ENCODE results near the gene GABBR2. TPM values are rescaled to one million over a fixed set of nuclear protein-coding genes. Genes with fewer than 3 reads are reported as not detected.

Gene GABBR2
- total RNA-seq, 1 donor from 2014 or later = not detected

- Mint-ChIP-seq H3K4me3 (ENCODE audit: unreplicated experiment) (no peak overlapping the region), H3K36me3 (ENCODE audit: unreplicated experiment) (no peaks in the 10 kb centered on the region), H3K9me3 (ENCODE audit: unreplicated experiment) (no peaks in the 10 kb centered on the region), H3K4me1 (ENCODE audit: unreplicated experiment) (no peaks in the 10 kb centered on the region), H3K27me3 (ENCODE audit: unreplicated experiment) (peaks cover 20% of the 10 kb centered on the region), H3K27ac (ENCODE audit: unreplicated experiment) (no peak overlapping the region)
- DNase-seq (ENCODE audit: extremely low spot score, unreplicated experiment) = no peak
- TF ChIP-seq CTCF (IDR thresholded peaks at IDR 0.05) = no peak
Observed at GRCh38 chr9:98530275-98530674, 178.5 kb downstream of the GABBR2 start.

- no peak for DNase-seq (ENCODE audit: extremely low spot score, unreplicated experiment)
- H3K36me3 Mint-ChIP-seq (ENCODE audit: unreplicated experiment) = no peaks in the 10 kb centered on the region
- H3K27me3 Mint-ChIP-seq (ENCODE audit: unreplicated experiment) = peaks cover 20% of the 10 kb centered on the region
- no peak overlapping the region for H3K27ac Mint-ChIP-seq (ENCODE audit: unreplicated experiment)
- H3K4me1 Mint-ChIP-seq (ENCODE audit: unreplicated experiment) = no peaks in the 10 kb centered on the region
- no peaks in the 10 kb centered on the region for H3K9me3 Mint-ChIP-seq (ENCODE audit: unreplicated experiment)
- H3K4me3 Mint-ChIP-seq (ENCODE audit: unreplicated experiment) = no peak overlapping the region
- TF ChIP-seq CTCF (IDR thresholded peaks at IDR 0.05) = no peak
Observed at GRCh38 chr9:98529841-98530240, 178.9 kb downstream of the GABBR2 start.

GRCh38 chr9:98523231-98523901 is 185.4 kb downstream of the GABBR2 start:
- DNase-seq (ENCODE audit: extremely low spot score, unreplicated experiment) = no peak
- no peak for TF ChIP-seq CTCF (IDR thresholded peaks at IDR 0.05)
- no peaks in the 10 kb centered on the region for H3K9me3 Mint-ChIP-seq (ENCODE audit: unreplicated experiment)
- no peak overlapping the region for H3K27ac Mint-ChIP-seq (ENCODE audit: unreplicated experiment)
- no peaks in the 10 kb centered on the region for H3K36me3 Mint-ChIP-seq (ENCODE audit: unreplicated experiment)
- H3K4me1 Mint-ChIP-seq (ENCODE audit: unreplicated experiment) = no peaks in the 10 kb centered on the region
- peaks cover 36% of the 10 kb centered on the region for H3K27me3 Mint-ChIP-seq (ENCODE audit: unreplicated experiment)
- no peak overlapping the region for H3K4me3 Mint-ChIP-seq (ENCODE audit: unreplicated experiment)

- Mint-ChIP-seq H3K4me1 (ENCODE audit: unreplicated experiment) (no peaks in the 10 kb centered on the region), H3K36me3 (ENCODE audit: unreplicated experiment) (no peaks in the 10 kb centered on the region), H3K27ac (ENCODE audit: unreplicated experiment) (no peak overlapping the region), H3K9me3 (ENCODE audit: unreplicated experiment) (no peaks in the 10 kb centered on the region), H3K4me3 (ENCODE audit: unreplicated experiment) (no peak overlapping the region), H3K27me3 (ENCODE audit: unreplicated experiment) (peaks cover 31% of the 10 kb centered on the region)
- no peak for DNase-seq (ENCODE audit: extremely low spot score, unreplicated experiment)
- no peak for TF ChIP-seq CTCF (IDR thresholded peaks at IDR 0.05)
Observed at GRCh38 chr9:98522487-98522886, 186.2 kb downstream of the GABBR2 start.

DNA sequence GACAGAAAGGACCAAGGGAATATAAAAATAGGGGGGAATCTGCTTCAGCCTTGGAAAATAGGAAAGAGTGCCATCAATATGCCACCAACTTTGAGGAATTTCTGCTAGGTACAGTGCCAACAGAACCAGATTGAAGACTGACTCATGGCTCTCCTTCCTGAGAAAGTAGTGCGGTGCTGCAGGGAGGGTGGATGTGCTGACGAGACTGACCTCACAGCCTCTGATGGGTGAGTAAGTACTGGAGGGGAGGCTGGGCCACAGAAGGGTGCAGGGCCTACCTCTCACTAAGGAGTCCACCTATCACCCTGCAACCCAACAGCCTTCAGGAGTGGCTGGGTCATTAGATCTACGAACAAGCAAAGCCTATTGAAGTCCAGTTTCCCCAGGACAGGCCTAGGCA is 187.6 kb downstream of the GABBR2 start:
- H3K27ac Mint-ChIP-seq (ENCODE audit: unreplicated experiment) = no peak overlapping the region
- no peaks in the 10 kb centered on the region for H3K4me1 Mint-ChIP-seq (ENCODE audit: unreplicated experiment)
- no peak overlapping the region for H3K4me3 Mint-ChIP-seq (ENCODE audit: unreplicated experiment)
- no peaks in the 10 kb centered on the region for H3K36me3 Mint-ChIP-seq (ENCODE audit: unreplicated experiment)
- DNase-seq (ENCODE audit: extremely low spot score, unreplicated experiment) = no peak
- no peaks in the 10 kb centered on the region for H3K9me3 Mint-ChIP-seq (ENCODE audit: unreplicated experiment)
- H3K27me3 Mint-ChIP-seq (ENCODE audit: unreplicated experiment) = peaks cover 24% of the 10 kb centered on the region
- TF ChIP-seq CTCF (IDR thresholded peaks at IDR 0.05) = no peak
